SU-DHL-6 (cell line): ENCODE data around the gene GAS7.

Source experiments
- H2AFZ ChIP-seq: fragments of 200-600 bp; sonication (generic); 2 replicates; pipeline ENCODE4 v1.6.1; 2014; ENCODE audit warnings: low read depth, mild to moderate bottlenecking, moderate library complexity, mixed read lengths, antibody characterized with exemption, low read length; ENCODE audit not compliant: severe bottlenecking
- H3F3A ChIP-seq: fragments of 200-600 bp; shearing (Covaris generic); 2 replicates; pipeline ENCODE4 v1.6.0; 2016; ENCODE audit warnings: antibody characterized with exemption, mild to moderate bottlenecking; ENCODE audit not compliant: insufficient read depth
- H3K27ac ChIP-seq: fragments of 200-600 bp; sonication (generic); 2 replicates; pipeline ENCODE4 v1.5.1; 2016; ENCODE audit warnings: low read depth, mild to moderate bottlenecking, low read length, moderate library complexity, mixed read lengths
- H3K27me3 ChIP-seq: fragments of 200-600 bp; sonication (generic), shearing (Covaris generic); 2 replicates; pipeline ENCODE4 v1.6.0; 2014; ENCODE audit warnings: mild to moderate bottlenecking, low read length
- H3K36me3 ChIP-seq: fragments of 200-600 bp; sonication (generic); 2 replicates; pipeline ENCODE4 v1.6.1; 2014; ENCODE audit warnings: mild to moderate bottlenecking, low read length, mixed read lengths
- H3K4me2 ChIP-seq: fragments of 300-600, 200-600 bp; shearing (Covaris generic), sonication (generic); 2 replicates; pipeline ENCODE4 v1.6.0; 2014; ENCODE audit warnings: low read length, low read depth, mild to moderate bottlenecking; ENCODE audit not compliant: poor library complexity, severe bottlenecking
- H3K4me3 ChIP-seq: fragments of 200-600 bp; sonication (generic); 2 replicates; pipeline ENCODE4 v1.5.1; 2014; ENCODE audit warnings: antibody characterized with exemption, low read length, mild to moderate bottlenecking, mixed read lengths; ENCODE audit not compliant: insufficient read depth, poor library complexity, severe bottlenecking
- H3K79me2 ChIP-seq: fragments of 200-600 bp; sonication (generic); 2 replicates; pipeline ENCODE4 v1.6.1; 2014; ENCODE audit warnings: mild to moderate bottlenecking, low read length, moderate library complexity; ENCODE audit not compliant: insufficient read depth
- H3K9ac ChIP-seq: fragments of 200-600 bp; sonication (generic); 2 replicates; pipeline ENCODE4 v1.7.0; 2014; ENCODE audit warnings: mild to moderate bottlenecking, low read length
- H3K9me2 ChIP-seq: fragments of 200-600 bp; sonication (generic); replicated peaks from 2 replicates; pipeline ENCODE4 v1.6.1; 2014; ENCODE audit warnings: low read length; ENCODE audit not compliant: insufficient read depth
- H3K9me3 ChIP-seq: fragments of 200-600 bp; sonication (generic); 2 replicates; pipeline ENCODE4 v1.6.1; 2014; ENCODE audit warnings: low read length, mixed read lengths; ENCODE audit not compliant: insufficient read depth
- H4K20me1 ChIP-seq: fragments of 200-600 bp; sonication (generic); 2 replicates; pipeline ENCODE4 v1.6.1; 2014; ENCODE audit warnings: low read depth, mild to moderate bottlenecking, antibody characterized with exemption, low read length, moderate library complexity, mixed read lengths
- CTCF ChIP-seq: fragments of 200-600 bp; sonication (generic); IDR thresholded peaks from one replicate; pipeline ENCODE4 v1.5.1; 2017; ENCODE audit warnings: antibody characterized with exemption, mild to moderate bottlenecking, low read length, moderate library complexity; ENCODE audit not compliant: insufficient read depth, poor library complexity, severe bottlenecking
- EZH2phosphoT487 ChIP-seq: fragments of 200-600 bp; sonication (generic), shearing (Covaris generic); conservative IDR thresholded peaks from 2 replicates; pipeline ENCODE4 v1.6.1; 2018; ENCODE audit warnings: mild to moderate bottlenecking, antibody characterized with exemption, low read length, moderate library complexity, mixed read lengths

The GAS7 gene

GRCh38 chr17:9913476-9913875 lies 284.9 kb downstream of the GAS7 start:
- Histone ChIP-seq H3K36me3 (no peaks in the 10 kb centered on the region), H3K9me3 (no peaks in the 10 kb centered on the region), H3K27ac (no peak overlapping the region), H3K9me2 (no peaks in the 10 kb centered on the region), H3K79me2 (no peaks in the 10 kb centered on the region), H2AFZ (no peak overlapping the region), H3K4me2 (no peak overlapping the region), H3K9ac (no peak overlapping the region), H3F3A (no peaks in the 10 kb centered on the region), H3K27me3 (no peaks in the 10 kb centered on the region), H3K4me3 (no peak overlapping the region), H4K20me1 (no peaks in the 10 kb centered on the region)
- TF ChIP-seq EZH2phosphoT487 (no peak), CTCF (no peak)

- no peaks in the 10 kb centered on the region for H3K9me2 ChIP-seq
- H3K27ac ChIP-seq: no peak overlapping the region
- H3K9ac ChIP-seq: no peak overlapping the region
- no peaks in the 10 kb centered on the region for H3K9me3 ChIP-seq
- H3K4me2 ChIP-seq: no peak overlapping the region
- H3F3A ChIP-seq: no peaks in the 10 kb centered on the region
- H4K20me1 ChIP-seq: no peaks in the 10 kb centered on the region
- H2AFZ ChIP-seq: no peak overlapping the region
- TF ChIP-seq EZH2phosphoT487 (no peak), CTCF (no peak)
- no peaks in the 10 kb centered on the region for H3K27me3 ChIP-seq
- no peaks in the 10 kb centered on the region for H3K36me3 ChIP-seq
- no peaks in the 10 kb centered on the region for H3K79me2 ChIP-seq
- no peak overlapping the region for H3K4me3 ChIP-seq
These were observed 286.0 kb downstream of the GAS7 start for GRCh38 chr17:9912121-9913099.

DNA sequence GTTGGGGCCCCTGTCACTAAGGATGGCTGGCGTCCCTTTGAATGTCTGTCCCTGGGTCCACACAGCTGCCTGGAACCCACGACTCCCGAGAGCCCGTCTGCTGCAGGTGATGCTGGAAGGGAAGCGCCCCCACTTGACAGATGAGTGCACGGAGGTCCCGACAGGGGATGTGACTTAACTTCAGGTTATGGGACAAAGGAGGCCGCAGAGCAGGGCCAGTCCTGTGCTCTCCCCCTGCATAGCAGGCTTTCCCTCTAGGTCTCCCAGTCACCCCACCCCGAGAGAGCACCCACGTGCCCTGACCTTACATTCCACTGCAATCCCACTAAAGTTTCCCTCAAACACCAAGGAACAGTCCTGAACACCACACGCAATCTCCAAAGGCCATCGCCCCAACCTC lies 287.3 kb downstream of the GAS7 start:
- no peak overlapping the region for H2AFZ ChIP-seq
- H3K27ac ChIP-seq: no peak overlapping the region
- H3F3A ChIP-seq: no peaks in the 10 kb centered on the region
- H3K36me3 ChIP-seq: no peaks in the 10 kb centered on the region
- H3K9ac ChIP-seq: no peak overlapping the region
- no peaks in the 10 kb centered on the region for H3K9me2 ChIP-seq
- H3K4me3 ChIP-seq: no peak overlapping the region
- H3K27me3 ChIP-seq: no peaks in the 10 kb centered on the region
- TF ChIP-seq CTCF: no peak
- no peak for TF ChIP-seq EZH2phosphoT487
- H3K79me2 ChIP-seq: no peaks in the 10 kb centered on the region
- no peaks in the 10 kb centered on the region for H4K20me1 ChIP-seq
- H3K9me3 ChIP-seq: no peaks in the 10 kb centered on the region
- H3K4me2 ChIP-seq: no peak overlapping the region
